ENCODE data around the gene MCL1. TPM values are rescaled to one million over a fixed set of nuclear protein-coding genes. Genes with fewer than 3 reads are reported as not detected.

The MCL1 gene
- total RNA-seq, 2 donors from 2014 or later, result 776 to 1,091 TPM

DNA sequence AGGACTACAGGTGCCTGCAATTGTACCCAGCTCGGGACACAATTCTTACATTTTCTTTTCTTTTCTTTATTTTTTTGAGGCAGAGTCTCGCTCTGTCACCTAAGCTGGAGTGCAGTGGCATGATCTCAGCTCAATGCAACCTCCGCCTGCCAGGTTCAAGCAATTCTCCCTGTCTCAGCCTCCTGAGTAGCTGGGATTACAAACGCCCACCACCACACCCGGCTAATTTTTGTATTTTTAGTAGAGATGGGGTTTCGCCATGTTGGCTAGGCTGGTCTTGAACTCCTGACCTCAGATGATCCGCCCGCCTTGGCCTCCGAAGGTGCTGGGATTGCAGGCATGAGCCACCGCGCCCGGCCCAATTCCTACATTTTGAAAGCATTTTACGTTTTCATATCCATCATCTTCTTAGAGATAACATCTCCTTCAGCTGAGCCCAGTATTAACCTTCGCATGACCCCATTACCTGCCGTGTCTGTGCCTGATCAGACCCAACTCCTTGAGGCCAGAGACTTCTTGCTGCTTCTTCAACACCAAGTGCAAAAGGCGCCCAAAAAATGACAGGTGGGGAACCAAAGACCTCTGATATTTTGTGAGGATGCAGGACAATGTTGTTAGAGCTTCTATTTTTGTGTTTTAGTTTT lies 33.0 kb downstream of the MCL1 start:
- peaks cover 29% of the 10 kb centered on the region for H3K27me3 Mint-ChIP-seq
- DNase-seq (no peak), ATAC-seq (no peak)
- peaks cover 10% of the 10 kb centered on the region for H3K4me1 Mint-ChIP-seq
- H3K36me3 Mint-ChIP-seq (ENCODE audit: low read depth), result no peaks in the 10 kb centered on the region
- H3K27ac Mint-ChIP-seq, result no peak overlapping the region
- H3K4me3 Mint-ChIP-seq, result no peak overlapping the region
- H3K9me3 ChIP-seq (ENCODE audit: control insufficient read depth, low read length, poor library complexity, severe bottlenecking), result no peaks in the 10 kb centered on the region

- no peaks in the 10 kb centered on the region for H3K36me3 Mint-ChIP-seq (ENCODE audit: low read depth)
- peaks cover 7% of the 10 kb centered on the region for H3K4me1 Mint-ChIP-seq
- H3K4me3 Mint-ChIP-seq, result no peak overlapping the region
- H3K9me3 ChIP-seq (ENCODE audit: control insufficient read depth, low read length, poor library complexity, severe bottlenecking), result no peaks in the 10 kb centered on the region
- H3K27ac Mint-ChIP-seq, result no peak overlapping the region
- peaks cover 29% of the 10 kb centered on the region for H3K27me3 Mint-ChIP-seq
- no peak for ATAC-seq
- no peak for DNase-seq
Observed at GRCh38 chr1:150545486-150546032, 33.9 kb downstream of the MCL1 start.

DNA sequence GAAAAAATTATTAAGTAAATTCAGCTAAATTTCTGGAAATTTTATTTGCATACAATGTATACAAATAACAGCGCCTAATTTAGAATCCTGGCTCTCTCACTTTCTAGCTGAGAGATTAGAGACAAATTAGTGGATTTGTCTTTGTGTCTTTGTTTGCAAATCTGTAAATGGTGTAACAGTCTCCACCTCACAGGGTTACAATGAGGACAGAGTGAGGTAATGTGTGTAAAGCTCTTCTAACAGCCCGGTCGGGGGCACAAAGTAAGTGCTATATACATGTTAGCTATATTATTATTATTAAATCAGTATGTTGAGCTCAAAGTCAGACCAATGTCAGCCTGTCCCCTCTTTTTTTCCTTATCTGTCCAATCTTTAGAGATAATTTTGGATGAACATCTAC lies 35.2 kb downstream of the MCL1 start:
- Mint-ChIP-seq H3K36me3 (ENCODE audit: low read depth) (no peaks in the 10 kb centered on the region), H3K27ac (no peak overlapping the region)

DNA sequence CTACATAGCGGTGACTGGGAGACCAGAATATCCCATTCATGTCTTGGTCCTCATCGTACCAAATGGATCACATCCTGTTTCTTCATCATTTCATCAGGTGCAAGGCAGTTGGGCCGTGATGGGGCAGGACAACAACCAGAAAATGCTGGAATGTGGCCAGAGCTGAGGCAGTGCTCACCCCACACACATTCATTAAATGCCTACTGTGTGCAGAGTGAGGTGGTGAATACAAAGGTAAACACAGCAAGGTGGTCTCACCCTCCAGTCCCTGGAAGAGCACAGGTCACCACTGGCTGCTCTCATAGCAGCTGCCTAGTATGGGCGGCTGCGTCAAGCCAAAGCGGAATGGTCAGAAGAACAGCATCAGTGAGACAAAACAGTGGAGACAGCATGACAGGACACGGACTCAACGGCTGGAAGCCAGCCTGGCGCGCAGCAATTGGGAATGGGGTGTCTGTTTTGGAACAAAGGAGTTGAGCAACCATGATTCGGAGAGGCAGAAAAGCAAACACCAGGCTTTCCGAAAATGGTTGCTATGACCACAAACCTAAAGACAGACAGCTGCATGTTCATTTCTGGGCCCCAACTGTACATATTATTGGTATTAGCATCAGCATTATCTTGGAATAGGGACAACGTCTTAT lies 35.8 kb downstream of the MCL1 start:
- Mint-ChIP-seq H3K27ac (no peak overlapping the region), H3K4me3 (no peak overlapping the region), H3K4me1 (peaks cover 3% of the 10 kb centered on the region), H3K27me3 (peaks cover 29% of the 10 kb centered on the region), H3K36me3 (ENCODE audit: low read depth) (no peaks in the 10 kb centered on the region)
- no peak for ATAC-seq
- H3K9me3 ChIP-seq (ENCODE audit: control insufficient read depth, low read length, poor library complexity, severe bottlenecking), result no peaks in the 10 kb centered on the region
- DNase-seq, result no peak

More for the DNA sequence above, 35.2 kb downstream of the MCL1 start:
- H3K9me3 ChIP-seq (ENCODE audit: control insufficient read depth, low read length, poor library complexity, severe bottlenecking), result no peaks in the 10 kb centered on the region
- Mint-ChIP-seq H3K4me3 (no peak overlapping the region), H3K27me3 (peaks cover 29% of the 10 kb centered on the region), H3K4me1 (peaks cover 3% of the 10 kb centered on the region)
- no peak for ATAC-seq
- no peak for DNase-seq

- Mint-ChIP-seq H3K36me3 (ENCODE audit: low read depth) (no peaks in the 10 kb centered on the region), H3K27ac (no peak overlapping the region), H3K4me1 (no peaks in the 10 kb centered on the region), H3K27me3 (peaks cover 18% of the 10 kb centered on the region), H3K4me3 (no peak overlapping the region)
- ATAC-seq, result no peak
- DNase-seq, result no peak
- no peaks in the 10 kb centered on the region for H3K9me3 ChIP-seq (ENCODE audit: control insufficient read depth, low read length, poor library complexity, severe bottlenecking)
Observed at GRCh38 chr1:150537732-150538684, 41.4 kb downstream of the MCL1 start.

- no peak overlapping the region for H3K27ac Mint-ChIP-seq
- no peaks in the 10 kb centered on the region for H3K9me3 ChIP-seq (ENCODE audit: control insufficient read depth, low read length, poor library complexity, severe bottlenecking)
- H3K36me3 Mint-ChIP-seq (ENCODE audit: low read depth), result peaks cover 2% of the 10 kb centered on the region
- H3K4me3 Mint-ChIP-seq, result no peak overlapping the region
- H3K4me1 Mint-ChIP-seq, result peaks cover 4% of the 10 kb centered on the region
- ATAC-seq (no peak), DNase-seq (no peak)
- H3K27me3 Mint-ChIP-seq, result peaks cover 12% of the 10 kb centered on the region
Observed at GRCh38 chr1:150536836-150537731, 42.3 kb downstream of the MCL1 start.

DNA sequence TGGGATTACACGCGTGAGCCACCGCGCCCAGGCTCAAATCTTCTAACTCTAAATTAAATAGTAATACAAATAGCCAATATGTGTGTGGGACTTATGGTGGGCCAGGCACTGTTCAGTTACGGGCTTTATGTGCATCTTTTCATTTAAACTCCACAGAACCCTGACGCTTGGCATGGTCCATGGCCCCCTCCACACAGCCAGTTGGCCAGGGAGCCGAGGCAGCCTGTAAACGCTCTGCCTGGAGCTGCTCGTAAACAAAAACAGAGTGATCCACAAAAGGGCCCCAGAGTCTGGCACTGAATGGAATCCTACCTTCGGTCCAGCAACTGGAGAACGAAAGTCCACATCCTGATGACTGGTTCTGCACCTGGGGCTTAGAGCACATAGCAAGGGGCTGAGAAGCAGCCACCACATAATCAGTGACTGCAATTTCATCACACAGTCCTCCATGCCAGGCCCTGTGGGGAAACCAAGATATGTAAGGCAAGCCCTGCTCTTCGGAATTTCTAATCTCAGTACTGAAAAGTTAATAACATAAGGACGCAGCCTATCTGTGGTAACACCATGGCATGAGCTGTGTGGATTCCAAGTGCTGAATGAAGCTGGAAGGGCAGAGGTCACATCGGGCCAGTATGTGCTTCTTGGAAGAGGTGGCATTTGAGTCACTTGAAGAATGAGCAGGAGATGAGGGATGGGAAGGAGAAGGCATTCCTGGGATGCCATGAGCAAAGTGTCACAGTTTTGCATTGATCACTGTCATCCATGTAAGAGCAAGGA lies 43.7 kb downstream of the MCL1 start:
- Mint-ChIP-seq H3K36me3 (ENCODE audit: low read depth) (peaks cover 2% of the 10 kb centered on the region), H3K27ac (peak overlapping the region; percentile 9), H3K27me3 (peaks cover 10% of the 10 kb centered on the region), H3K4me1 (peaks cover 4% of the 10 kb centered on the region), H3K4me3 (no peak overlapping the region)
- no peaks in the 10 kb centered on the region for H3K9me3 ChIP-seq (ENCODE audit: control insufficient read depth, low read length, poor library complexity, severe bottlenecking)
- ATAC-seq (no peak), DNase-seq (no peak)

- peaks cover 2% of the 10 kb centered on the region for H3K36me3 Mint-ChIP-seq (ENCODE audit: low read depth)
- peaks cover 10% of the 10 kb centered on the region for H3K27me3 Mint-ChIP-seq
- ATAC-seq, result no peak
- H3K9me3 ChIP-seq (ENCODE audit: control insufficient read depth, low read length, poor library complexity, severe bottlenecking), result no peaks in the 10 kb centered on the region
- H3K4me3 Mint-ChIP-seq, result no peak overlapping the region
- DNase-seq, result no peak
- peaks cover 4% of the 10 kb centered on the region for H3K4me1 Mint-ChIP-seq
- H3K27ac Mint-ChIP-seq, result no peak overlapping the region
Observed at GRCh38 chr1:150534002-150534401, 45.4 kb downstream of the MCL1 start.

- H3K27me3 Mint-ChIP-seq, result peaks cover 10% of the 10 kb centered on the region
- H3K4me3 Mint-ChIP-seq, result no peak overlapping the region
- no peak for ATAC-seq
- peaks cover 2% of the 10 kb centered on the region for H3K36me3 Mint-ChIP-seq (ENCODE audit: low read depth)
- H3K4me1 Mint-ChIP-seq, result peaks cover 4% of the 10 kb centered on the region
- DNase-seq, result no peak
- no peaks in the 10 kb centered on the region for H3K9me3 ChIP-seq (ENCODE audit: control insufficient read depth, low read length, poor library complexity, severe bottlenecking)
- H3K27ac Mint-ChIP-seq, result no peak overlapping the region
Observed at GRCh38 chr1:150532860-150533259, 46.5 kb downstream of the MCL1 start.

GRCh38 chr1:150530491-150531159 lies 48.8 kb downstream of the MCL1 start:
- no peak for DNase-seq
- H3K4me1 Mint-ChIP-seq, result peaks cover 4% of the 10 kb centered on the region
- peaks cover under 1% of the 10 kb centered on the region for H3K27me3 Mint-ChIP-seq
- no peak overlapping the region for H3K27ac Mint-ChIP-seq
- no peak overlapping the region for H3K4me3 Mint-ChIP-seq
- ATAC-seq, result no peak
- peaks cover 2% of the 10 kb centered on the region for H3K36me3 Mint-ChIP-seq (ENCODE audit: low read depth)
- no peaks in the 10 kb centered on the region for H3K9me3 ChIP-seq (ENCODE audit: control insufficient read depth, low read length, poor library complexity, severe bottlenecking)

- ATAC-seq, result no peak
- no peaks in the 10 kb centered on the region for H3K9me3 ChIP-seq (ENCODE audit: control insufficient read depth, low read length, poor library complexity, severe bottlenecking)
- no peak overlapping the region for H3K27ac Mint-ChIP-seq
- peaks cover 4% of the 10 kb centered on the region for H3K4me1 Mint-ChIP-seq
- H3K4me3 Mint-ChIP-seq, result no peak overlapping the region
- H3K36me3 Mint-ChIP-seq (ENCODE audit: low read depth), result peaks cover 2% of the 10 kb centered on the region
- H3K27me3 Mint-ChIP-seq, result no peaks in the 10 kb centered on the region
- no peak for DNase-seq
Observed at GRCh38 chr1:150529017-150529416, 50.4 kb downstream of the MCL1 start.

All from T-helper 17 cell (primary cell).